HG03558 (cell line): Measurements from ENCODE around the gene SOAT2.
"Not testable (repeated sequence)": the region's sequence is repeated elsewhere in the genome, so short reads cannot be mapped to it uniquely, and the experiment has no call there.

Experiments
- ATAC-seq: cut with Tn5 transposase; IDR thresholded peaks from one replicate; pipeline ENCODE4 v1.9.1; 2021; ENCODE audit warnings: moderate number of reproducible peaks; ENCODE audit not compliant: unreplicated experiment; ENCODE audit errors: extremely low read depth

Gene SOAT2

GRCh38 chr12:53131844-53132243 lies 28.6 kb downstream of the SOAT2 start:
- ATAC-seq = no peak

GRCh38 chr12:53133722-53134121 lies 30.4 kb downstream of the SOAT2 start:
- no peak for ATAC-seq

GRCh38 chr12:53143355-53143754 lies 40.1 kb downstream of the SOAT2 start:
- ATAC-seq = no peak

GRCh38 chr12:53145383-53146260 lies 42.3 kb downstream of the SOAT2 start:
- no peak for ATAC-seq

GRCh38 chr12:53147181-53147580 lies 43.9 kb downstream of the SOAT2 start:
- ATAC-seq = no peak

GRCh38 chr12:53147653-53148052 lies 44.4 kb downstream of the SOAT2 start:
- ATAC-seq = no peak

- no peak for ATAC-seq
Measured at GRCh38 chr12:53151039-53151438, 47.8 kb downstream of the SOAT2 start.

GRCh38 chr12:53152390-53152789 lies 49.1 kb downstream of the SOAT2 start:
- ATAC-seq = no peak

GRCh38 chr12:53159195-53159839 lies 56.0 kb downstream of the SOAT2 start:
- no peak for ATAC-seq

- no peak for ATAC-seq
Measured at GRCh38 chr12:53160000-53160399, 56.7 kb downstream of the SOAT2 start.

- ATAC-seq = no peak
Measured at GRCh38 chr12:53160673-53161072, 57.4 kb downstream of the SOAT2 start.

GRCh38 chr12:53161119-53161911 lies 58.0 kb downstream of the SOAT2 start:
- ATAC-seq = no peak

- ATAC-seq = not testable (repeated sequence)
Measured at GRCh38 chr12:53163008-53163407, 59.7 kb downstream of the SOAT2 start.

GRCh38 chr12:53166837-53167236 lies 63.6 kb downstream of the SOAT2 start:
- no peak for ATAC-seq

GRCh38 chr12:53169644-53170043 lies 66.4 kb downstream of the SOAT2 start:
- no peak for ATAC-seq

- no peak for ATAC-seq
Measured at GRCh38 chr12:53170215-53170614, 66.9 kb downstream of the SOAT2 start.

GRCh38 chr12:53170876-53171724 lies 67.8 kb downstream of the SOAT2 start:
- ATAC-seq = no peak

GRCh38 chr12:53171725-53172329 lies 68.5 kb downstream of the SOAT2 start:
- no peak for ATAC-seq

- ATAC-seq = no peak
Measured at GRCh38 chr12:53172352-53172751, 69.1 kb downstream of the SOAT2 start.
